ENCODE data around the gene ADAM22. TPM values are rescaled to one million over a fixed set of nuclear protein-coding genes. Genes with fewer than 3 reads are reported as not detected.

The ADAM22 gene
- total RNA-seq, 2 donors from 2014 or later: 1.0 to 3.6 TPM

DNA sequence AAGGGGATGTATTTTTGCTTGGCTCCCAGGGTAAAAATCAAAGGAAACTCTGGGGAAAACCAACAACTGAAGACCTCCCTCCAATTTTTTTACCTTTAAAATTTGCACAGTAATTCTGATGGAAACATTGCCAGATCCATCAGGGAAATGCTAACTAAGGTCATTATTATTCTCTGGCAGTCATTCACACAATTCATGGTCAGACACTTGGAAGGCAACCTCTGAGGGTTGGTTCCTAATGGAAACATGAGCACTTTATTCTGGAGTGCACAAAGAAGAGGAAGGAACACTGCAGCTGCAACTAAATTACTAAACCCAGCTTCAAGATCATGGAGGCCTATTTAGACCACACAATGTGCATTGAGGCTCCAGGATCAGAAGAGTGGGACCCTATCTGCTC, 251.6 kb downstream of the ADAM22 start:
- Histone ChIP-seq H3K27ac (no peak overlapping the region), H3K27me3 (no peaks in the 10 kb centered on the region), H3K9me3 (no peaks in the 10 kb centered on the region), H3K4me3 (no peak overlapping the region), H3K36me3 (replicated peaks in 1 of 2; ENCODE audit: insufficient read depth in 1 of 2, low read depth in 2 of 2) (no peaks in the 10 kb centered on the region), H3K4me1 (no peaks in the 10 kb centered on the region)
- TF ChIP-seq POLR2A (IDR thresholded peaks at IDR 0.05): no peak
- TF ChIP-seq, protein P1, sequence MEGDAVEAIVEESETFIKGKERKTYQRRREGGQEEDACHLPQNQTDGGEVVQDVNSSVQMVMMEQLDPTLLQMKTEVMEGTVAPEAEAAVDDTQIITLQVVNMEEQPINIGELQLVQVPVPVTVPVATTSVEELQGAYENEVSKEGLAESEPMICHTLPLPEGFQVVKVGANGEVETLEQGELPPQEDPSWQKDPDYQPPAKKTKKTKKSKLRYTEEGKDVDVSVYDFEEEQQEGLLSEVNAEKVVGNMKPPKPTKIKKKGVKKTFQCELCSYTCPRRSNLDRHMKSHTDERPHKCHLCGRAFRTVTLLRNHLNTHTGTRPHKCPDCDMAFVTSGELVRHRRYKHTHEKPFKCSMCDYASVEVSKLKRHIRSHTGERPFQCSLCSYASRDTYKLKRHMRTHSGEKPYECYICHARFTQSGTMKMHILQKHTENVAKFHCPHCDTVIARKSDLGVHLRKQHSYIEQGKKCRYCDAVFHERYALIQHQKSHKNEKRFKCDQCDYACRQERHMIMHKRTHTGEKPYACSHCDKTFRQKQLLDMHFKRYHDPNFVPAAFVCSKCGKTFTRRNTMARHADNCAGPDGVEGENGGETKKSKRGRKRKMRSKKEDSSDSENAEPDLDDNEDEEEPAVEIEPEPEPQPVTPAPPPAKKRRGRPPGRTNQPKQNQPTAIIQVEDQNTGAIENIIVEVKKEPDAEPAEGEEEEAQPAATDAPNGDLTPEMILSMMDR (IDR thresholded peaks at IDR 0.05): no peak
- ATAC-seq (no peak), DNase-seq (no peak)
- intact Hi-C loops (cut with DNase I): no loop called here

DNA sequence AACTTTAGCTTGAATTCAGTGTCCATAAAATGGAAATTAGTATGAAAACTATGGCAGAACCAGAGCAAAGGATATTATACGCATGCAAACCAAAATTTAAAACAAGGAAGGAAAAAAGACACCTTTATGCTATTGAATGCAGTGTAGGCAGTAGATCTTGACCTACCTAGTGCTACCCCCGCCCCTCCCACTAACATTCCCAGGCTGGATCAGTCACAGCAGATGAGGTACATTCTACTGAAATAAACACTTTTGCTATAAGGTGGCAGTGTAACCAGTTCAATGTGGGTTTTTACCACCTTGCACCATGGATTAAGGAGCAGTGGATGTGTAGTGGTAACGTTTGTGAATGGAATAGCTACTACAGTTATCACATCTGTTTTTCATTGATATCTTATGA, 257.9 kb downstream of the ADAM22 start:
- Histone ChIP-seq H3K36me3 (replicated peaks in 1 of 2; ENCODE audit: insufficient read depth in 1 of 2, low read depth in 2 of 2) (no peaks in the 10 kb centered on the region), H3K9me3 (no peaks in the 10 kb centered on the region), H3K27ac (no peak overlapping the region), H3K27me3 (no peaks in the 10 kb centered on the region), H3K4me3 (no peak overlapping the region), H3K4me1 (no peaks in the 10 kb centered on the region)
- intact Hi-C loops (cut with DNase I): no loop called here
- WGBS, 2 donors: 67% methylated on average over 3 of the region's 3 CpGs
- no peak for TF ChIP-seq POLR2A (IDR thresholded peaks at IDR 0.05)
- TF ChIP-seq, protein P1 (IDR thresholded peaks at IDR 0.05): no peak
- ATAC-seq (no peak), DNase-seq (no peak)

DNA sequence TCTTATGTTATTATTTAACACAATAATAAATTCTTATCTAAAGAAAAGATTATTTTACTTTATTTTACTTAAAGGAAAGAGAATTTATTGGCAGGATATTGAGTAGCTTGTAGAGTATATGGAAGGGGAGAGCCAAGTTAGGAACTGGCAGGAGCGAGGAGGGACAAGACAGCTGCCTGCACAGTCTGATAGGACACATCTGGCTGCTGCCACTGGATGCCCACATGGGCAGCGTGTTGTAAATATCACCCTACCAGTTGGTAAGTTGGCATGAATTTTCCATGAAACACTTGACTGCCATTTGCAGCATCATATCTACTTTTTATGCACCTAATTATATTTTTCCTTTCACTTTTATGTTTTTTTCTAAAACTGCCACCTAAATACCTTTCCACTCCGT, 266.2 kb downstream of the ADAM22 start:
- Histone ChIP-seq H3K4me1 (no peaks in the 10 kb centered on the region), H3K36me3 (replicated peaks in 1 of 2; ENCODE audit: insufficient read depth in 1 of 2, low read depth in 2 of 2) (peaks cover 0 to 5% of the 10 kb centered on the region in 2 donors), H3K27ac (no peak overlapping the region), H3K27me3 (no peaks in the 10 kb centered on the region), H3K4me3 (no peak overlapping the region), H3K9me3 (no peaks in the 10 kb centered on the region)
- ATAC-seq (no peak), DNase-seq (no peak)
- WGBS, 2 donors: 79 to 89% methylated on average over 3 of the region's 3 CpGs
- no peak for TF ChIP-seq POLR2A (IDR thresholded peaks at IDR 0.05)
- TF ChIP-seq, protein P1 (IDR thresholded peaks at IDR 0.05): no peak
- intact Hi-C loops (cut with DNase I): no loop called here

DNA sequence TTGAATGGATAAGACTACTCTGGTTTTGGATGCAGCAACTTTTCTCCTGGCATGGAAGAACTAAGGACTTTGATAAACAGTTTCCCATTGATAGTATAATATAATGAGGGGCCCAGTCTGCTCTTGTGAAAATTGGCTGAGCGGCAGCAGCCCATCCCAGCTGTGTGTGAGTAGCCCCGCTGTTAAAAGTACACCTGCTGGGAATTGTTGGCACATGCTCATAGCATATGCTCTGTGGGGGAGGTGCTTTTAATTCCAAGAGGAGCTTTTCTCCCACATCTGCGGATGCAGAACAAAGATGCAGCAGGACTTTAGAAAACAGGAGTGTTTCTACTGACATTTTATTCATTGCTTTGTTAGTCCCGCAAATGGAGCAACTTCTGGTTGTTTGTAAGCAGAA, 266.7 kb downstream of the ADAM22 start:
- no peaks in the 10 kb centered on the region for H3K27me3 ChIP-seq
- ATAC-seq: no peak
- no peak for DNase-seq
- no peaks in the 10 kb centered on the region for H3K4me1 ChIP-seq
- 64 to 65% methylated on average over 4 of the region's 4 CpGs for WGBS, 2 donors
- TF ChIP-seq, protein P1 (IDR thresholded peaks at IDR 0.05): no peak
- TF ChIP-seq POLR2A (IDR thresholded peaks at IDR 0.05): no peak
- no peak overlapping the region for H3K27ac ChIP-seq
- no peaks in the 10 kb centered on the region for H3K9me3 ChIP-seq
- H3K36me3 ChIP-seq (replicated peaks in 1 of 2; ENCODE audit: insufficient read depth in 1 of 2, low read depth in 2 of 2): peaks cover 0 to 5% of the 10 kb centered on the region in 2 donors
- intact Hi-C loops (cut with DNase I): no loop called here
- H3K4me3 ChIP-seq: no peak overlapping the region

DNA sequence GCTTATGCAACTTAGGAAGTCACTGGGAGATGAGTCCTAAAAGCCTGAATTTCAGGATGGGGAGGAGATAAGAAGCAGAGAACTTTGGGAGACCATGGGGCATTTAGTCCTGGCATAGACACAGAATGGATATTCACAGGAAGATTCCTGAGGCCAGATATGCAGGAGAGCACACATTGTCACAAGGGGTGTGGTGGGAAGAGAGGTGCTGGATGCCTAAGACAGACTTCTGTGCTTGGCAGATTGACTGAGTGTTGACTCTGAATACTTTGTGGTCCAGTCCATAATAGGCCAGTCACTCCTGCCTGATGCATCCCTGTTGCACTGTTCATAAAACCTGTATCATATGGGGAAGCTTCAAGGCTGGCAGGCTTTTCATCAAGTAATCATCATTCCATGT, 267.3 kb downstream of the ADAM22 start:
- ATAC-seq: no peak
- Histone ChIP-seq H3K9me3 (no peaks in the 10 kb centered on the region), H3K4me3 (no peak overlapping the region), H3K4me1 (no peaks in the 10 kb centered on the region), H3K27me3 (no peaks in the 10 kb centered on the region), H3K36me3 (replicated peaks in 1 of 2; ENCODE audit: insufficient read depth in 1 of 2, low read depth in 2 of 2) (peaks cover 0 to 10% of the 10 kb centered on the region in 2 donors), H3K27ac (no peak overlapping the region)
- DNase-seq: no peak
- TF ChIP-seq POLR2A (IDR thresholded peaks at IDR 0.05): no peak
- TF ChIP-seq, protein P1 (IDR thresholded peaks at IDR 0.05): no peak
- intact Hi-C loops (cut with DNase I): no loop called here
